ENCODE measurements around the gene DIPK1C.

Gene DIPK1C

GRCh38 chr18:74418023-74418422 lies 39.1 kb downstream of the DIPK1C start:
- no peak for DNase-seq (ENCODE audit: low spot score)

- DNase-seq (ENCODE audit: low spot score), result no peak
Observed at GRCh38 chr18:74416124-74416523, 41.0 kb downstream of the DIPK1C start.

GRCh38 chr18:74414953-74415515 lies 42.1 kb downstream of the DIPK1C start:
- no peak for DNase-seq (ENCODE audit: low spot score)

- no peak for DNase-seq (ENCODE audit: low spot score)
Observed at GRCh38 chr18:74413836-74414235, 43.3 kb downstream of the DIPK1C start.

GRCh38 chr18:74412116-74412880 lies 44.8 kb downstream of the DIPK1C start:
- no peak for DNase-seq (ENCODE audit: low spot score)

- no peak for DNase-seq (ENCODE audit: low spot score)
Observed at GRCh38 chr18:74411475-74411874, 45.6 kb downstream of the DIPK1C start.

GRCh38 chr18:74410441-74410992 lies 46.6 kb downstream of the DIPK1C start:
- DNase-seq (ENCODE audit: low spot score), result no peak

- DNase-seq (ENCODE audit: low spot score), result no peak
Observed at GRCh38 chr18:74407888-74408287, 49.2 kb downstream of the DIPK1C start.

GRCh38 chr18:74402806-74403433 lies 54.2 kb downstream of the DIPK1C start:
- no peak for DNase-seq (ENCODE audit: low spot score)

- DNase-seq (ENCODE audit: low spot score), result no peak
Observed at GRCh38 chr18:74400813-74401212, 56.3 kb downstream of the DIPK1C start.

- no peak for DNase-seq (ENCODE audit: low spot score)
Observed at GRCh38 chr18:74399091-74399887, 57.8 kb downstream of the DIPK1C start.

- no peak for DNase-seq (ENCODE audit: low spot score)
Observed at GRCh38 chr18:74397572-74397971, 59.5 kb downstream of the DIPK1C start.

- no peak for DNase-seq (ENCODE audit: low spot score)
Observed at GRCh38 chr18:74396171-74397169, 60.6 kb downstream of the DIPK1C start.

GRCh38 chr18:74395648-74396154 lies 61.4 kb downstream of the DIPK1C start:
- DNase-seq (ENCODE audit: low spot score), result no peak

GRCh38 chr18:74395006-74395405 lies 62.1 kb downstream of the DIPK1C start:
- no peak for DNase-seq (ENCODE audit: low spot score)

- no peak for DNase-seq (ENCODE audit: low spot score)
Observed at GRCh38 chr18:74392323-74392722, 64.8 kb downstream of the DIPK1C start.

GRCh38 chr18:74390900-74391299 lies 66.2 kb downstream of the DIPK1C start:
- no peak for DNase-seq (ENCODE audit: low spot score)

- DNase-seq (ENCODE audit: low spot score), result no peak
Observed at GRCh38 chr18:74389991-74390390, 67.1 kb downstream of the DIPK1C start.

GRCh38 chr18:74389171-74389927 lies 67.8 kb downstream of the DIPK1C start:
- no peak for DNase-seq (ENCODE audit: low spot score)

GRCh38 chr18:74388227-74388626 lies 68.9 kb downstream of the DIPK1C start:
- DNase-seq (ENCODE audit: low spot score), result no peak
